ENCODE measurements around the gene STX16. TPM values are rescaled to one million over a fixed set of nuclear protein-coding genes. Genes with fewer than 3 reads are reported as not detected.

Gene STX16
- total RNA-seq, 1 donor from 2014 or later = 67.8 TPM

GRCh38 chr20:58657262-58657661 lies 6.2 kb downstream of the STX16 start:
- no peak for DNase-seq
- Histone ChIP-seq H3K27ac (no peak overlapping the region), H3K4me3 (no peak overlapping the region), H3K36me3 (peaks cover 14% of the 10 kb centered on the region), H3K9me3 (no peaks in the 10 kb centered on the region), H3K4me1 (peaks cover 66% of the 10 kb centered on the region), H3K27me3 (ENCODE audit: low read depth) (no peaks in the 10 kb centered on the region)
- TF ChIP-seq, protein P1, sequence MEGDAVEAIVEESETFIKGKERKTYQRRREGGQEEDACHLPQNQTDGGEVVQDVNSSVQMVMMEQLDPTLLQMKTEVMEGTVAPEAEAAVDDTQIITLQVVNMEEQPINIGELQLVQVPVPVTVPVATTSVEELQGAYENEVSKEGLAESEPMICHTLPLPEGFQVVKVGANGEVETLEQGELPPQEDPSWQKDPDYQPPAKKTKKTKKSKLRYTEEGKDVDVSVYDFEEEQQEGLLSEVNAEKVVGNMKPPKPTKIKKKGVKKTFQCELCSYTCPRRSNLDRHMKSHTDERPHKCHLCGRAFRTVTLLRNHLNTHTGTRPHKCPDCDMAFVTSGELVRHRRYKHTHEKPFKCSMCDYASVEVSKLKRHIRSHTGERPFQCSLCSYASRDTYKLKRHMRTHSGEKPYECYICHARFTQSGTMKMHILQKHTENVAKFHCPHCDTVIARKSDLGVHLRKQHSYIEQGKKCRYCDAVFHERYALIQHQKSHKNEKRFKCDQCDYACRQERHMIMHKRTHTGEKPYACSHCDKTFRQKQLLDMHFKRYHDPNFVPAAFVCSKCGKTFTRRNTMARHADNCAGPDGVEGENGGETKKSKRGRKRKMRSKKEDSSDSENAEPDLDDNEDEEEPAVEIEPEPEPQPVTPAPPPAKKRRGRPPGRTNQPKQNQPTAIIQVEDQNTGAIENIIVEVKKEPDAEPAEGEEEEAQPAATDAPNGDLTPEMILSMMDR (IDR thresholded peaks at IDR 0.05) = no peak
- intact Hi-C loops (cut with DNase I) = no loop called here
- no peak for ATAC-seq

DNA sequence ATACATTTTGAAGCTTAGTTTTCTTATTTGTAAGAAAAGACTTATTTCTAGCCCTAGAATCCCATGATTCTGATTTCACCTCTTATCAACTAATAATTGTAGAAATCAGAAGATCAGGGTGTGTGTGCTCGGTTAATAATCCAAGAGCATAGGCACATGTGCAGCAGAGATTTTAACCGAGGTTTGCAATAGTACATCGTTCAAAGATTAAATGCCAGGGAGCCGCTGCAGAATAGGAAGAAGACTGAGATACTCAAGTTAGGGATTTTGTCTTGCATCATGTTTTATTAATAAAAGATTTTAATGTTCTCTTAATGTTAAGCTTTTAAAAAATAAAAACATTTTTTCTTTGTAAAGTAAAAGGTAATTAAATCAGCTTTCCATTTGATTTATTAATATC lies 6.9 kb downstream of the STX16 start:
- Histone ChIP-seq H3K9me3 (no peaks in the 10 kb centered on the region), H3K4me1 (peaks cover 61% of the 10 kb centered on the region), H3K4me3 (no peak overlapping the region), H3K36me3 (peaks cover 21% of the 10 kb centered on the region), H3K27ac (no peak overlapping the region), H3K27me3 (ENCODE audit: low read depth) (no peaks in the 10 kb centered on the region)
- ATAC-seq = no peak
- intact Hi-C loops (cut with DNase I) = no loop called here
- TF ChIP-seq, protein P1 (IDR thresholded peaks at IDR 0.05) = no peak
- DNase-seq = no peak

- no peak for DNase-seq
- Histone ChIP-seq H3K4me1 (peaks cover 53% of the 10 kb centered on the region), H3K4me3 (no peak overlapping the region), H3K9me3 (no peaks in the 10 kb centered on the region), H3K27ac (no peak overlapping the region), H3K27me3 (ENCODE audit: low read depth) (no peaks in the 10 kb centered on the region), H3K36me3 (peaks cover 25% of the 10 kb centered on the region)
- intact Hi-C loops (cut with DNase I) = no loop called here
- ATAC-seq = no peak
- TF ChIP-seq, protein P1 (IDR thresholded peaks at IDR 0.05) = no peak
These were observed 7.7 kb downstream of the STX16 start for GRCh38 chr20:58658760-58659159.

- no peak overlapping the region for H3K27ac ChIP-seq
- DNase-seq (no peak), ATAC-seq (no peak)
- peaks cover 52% of the 10 kb centered on the region for H3K4me1 ChIP-seq
- no peaks in the 10 kb centered on the region for H3K9me3 ChIP-seq
- peaks cover 30% of the 10 kb centered on the region for H3K36me3 ChIP-seq
- no peaks in the 10 kb centered on the region for H3K27me3 ChIP-seq (ENCODE audit: low read depth)
- no peak overlapping the region for H3K4me3 ChIP-seq
- intact Hi-C loops (cut with DNase I) = no loop called here
- TF ChIP-seq, protein P1 (IDR thresholded peaks at IDR 0.05) = no peak
These were observed 8.8 kb downstream of the STX16 start for GRCh38 chr20:58659841-58660240.

DNA sequence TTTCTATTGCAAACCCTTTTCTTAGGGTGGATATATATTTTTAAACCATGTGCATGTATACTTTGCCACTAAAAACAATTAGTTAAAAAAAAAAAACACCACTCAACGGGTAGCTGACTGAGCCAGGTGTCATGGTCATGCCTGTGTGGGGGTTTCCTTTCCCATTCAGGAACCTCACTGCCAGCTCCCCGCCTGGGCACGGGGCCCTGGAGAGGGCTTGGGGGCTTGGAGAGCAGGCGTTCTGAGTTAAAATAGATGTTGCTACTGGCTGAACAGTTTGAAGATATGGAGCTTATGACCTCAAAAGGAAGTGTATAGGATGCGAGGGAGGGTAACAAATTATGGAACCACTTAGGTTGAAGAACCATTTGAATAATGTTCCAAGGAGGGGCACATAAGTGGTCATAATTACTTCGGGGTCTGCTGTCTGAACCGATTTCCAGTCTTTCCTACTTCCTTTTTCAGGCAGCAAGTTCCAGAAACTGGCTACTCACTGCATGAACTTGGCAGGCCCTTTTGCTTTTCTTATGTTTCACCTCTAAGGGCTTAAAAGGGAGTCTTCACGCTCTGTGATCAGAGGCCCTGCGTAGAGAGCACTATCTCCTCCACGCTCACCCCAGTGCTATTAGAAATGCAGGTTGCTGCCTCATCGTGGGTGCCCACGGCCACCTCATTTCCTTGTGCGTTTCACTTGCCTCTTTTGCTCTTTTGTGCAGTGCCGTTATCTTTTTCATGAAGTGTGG lies 9.9 kb downstream of the STX16 start:
- Histone ChIP-seq H3K9me3 (no peaks in the 10 kb centered on the region), H3K4me1 (peaks cover 47% of the 10 kb centered on the region), H3K27me3 (ENCODE audit: low read depth) (no peaks in the 10 kb centered on the region), H3K27ac (peak overlapping the region; percentile 33), H3K4me3 (no peak overlapping the region), H3K36me3 (peaks cover 34% of the 10 kb centered on the region)
- DNase-seq (no peak), ATAC-seq (peak in 1 of 2 donors; percentile 14)
- intact Hi-C loops (cut with DNase I) = no loop called here
- TF ChIP-seq, protein P1 (IDR thresholded peaks at IDR 0.05) = no peak

All from lower lobe of right lung (tissue), 2 donors.